Heart left ventricle (tissue), 16 donors: ENCODE results near the gene ULK4. TPM values are rescaled to one million over a fixed set of nuclear protein-coding genes. Genes with fewer than 3 reads are reported as not detected.

ENCODE experiments used
- ATAC-seq, 4 donors: fragments of 200-7000 bp; cut with Tn5 transposase; one replicate each; pipeline ENCODE4 v1.9.1; 2020 to 2022; ENCODE audit warnings: moderate library complexity in 4 of 4, mild to moderate bottlenecking in 3 of 4, moderate number of reproducible peaks in 1 of 4
- DNase-seq, 5 donors: peaks; one replicate each; pipeline ENCODE4 v3.0.0-alpha.2; 2020
- H3K27ac ChIP-seq, 12 donors: fragments of 200-600 bp; sonication (generic) in 4 of 12; one replicate each; pipeline versions ENCODE4 v1.5.0 to v1.8.0; 2016 to 2022; ENCODE audit warnings: mild to moderate bottlenecking in 2 of 12
- H3K27me3 ChIP-seq, 9 donors: fragments of 200-600 bp; sonication (generic) in 2 of 9; one replicate each; pipeline versions ENCODE4 v1.5.1 to v1.8.0; 2016 to 2022; ENCODE audit warnings: mild to moderate bottlenecking in 3 of 9
- H3K36me3 ChIP-seq, 9 donors: fragments of 200-600 bp; sonication (generic) in 2 of 9; one replicate each; pipeline versions ENCODE4 v1.5.0 to v1.8.0; 2018 to 2022; ENCODE audit warnings: mild to moderate bottlenecking in 2 of 9
- H3K4me1 ChIP-seq, 12 donors: fragments of 200-600 bp; sonication (generic) in 4 of 12; one replicate each; pipeline versions ENCODE4 v1.5.0 to v1.8.0; 2016 to 2022; ENCODE audit warnings: mild to moderate bottlenecking in 3 of 12
- H3K4me3 ChIP-seq, 12 donors: fragments of 200-600 bp; sonication (generic) in 4 of 12; one replicate each; pipeline versions ENCODE4 v1.5.0 to v1.8.0; 2017 to 2022; ENCODE audit warnings: mild to moderate bottlenecking in 9 of 12, moderate library complexity in 4 of 12
- H3K9me3 ChIP-seq, 12 donors: fragments of 200-600 bp; sonication (generic) in 4 of 12; one replicate each; pipeline versions ENCODE4 v1.5.0 to v1.8.0; 2016 to 2022; ENCODE audit warnings: mild to moderate bottlenecking in 1 of 12
- CTCF ChIP-seq, 12 donors: fragments of 200-600 bp; sonication (generic) in 4 of 12; IDR thresholded peaks; one replicate each; pipeline versions ENCODE4 v1.5.0 to v1.8.0; 2018 to 2022; ENCODE audit warnings: antibody characterized with exemption in 12 of 12, mild to moderate bottlenecking in 5 of 12
- POLR2A ChIP-seq, 2 donors: fragments of 450-650 bp; IDR thresholded peaks; one replicate each; pipeline ENCODE4 v1.6.1; 2017; ENCODE audit warnings: antibody characterized with exemption in 2 of 2, mild to moderate bottlenecking in 2 of 2, moderate library complexity in 2 of 2
- WGBS, 4 donors: extraction: QIAGEN DNeasy Blood & Tissue Kit in 2 of 4; methylation state at CpG; one replicate each; pipeline versions ENCODE4 v1.1.5 to v1.1.7; 2013 to 2018; 5-methylcytosine and 5-hydroxymethylcytosine counted together
- intact Hi-C, 10 donors: fragments of 100-400 bp; cut with DNase I; formaldehyde crosslinking; loops; one replicate each; pipeline versions ENCODE4 v1.11.1 to v1.14.2; 2022
- polyA plus RNA-seq, 2 donors: library from polyadenylated mRNA; stranded (reverse); fragments of 200-250 nt; gene quantifications; one replicate each; pipeline ENCODE4 v1.2.3, GENCODE V29; 2013
- total RNA-seq, 9 donors: library from RNA; depleted of rRNA in 2 of 9; stranded (reverse); fragments of >200 nt in 2 of 9; fragmentation: NEBNext Ultra II Directional in 3 of 9; extraction: Animal tissue kit (Norgen Biotek cat#: 25700) in 3 of 9; gene quantifications; one replicate each; pipeline versions ENCODE4 v1.1.0 to v1.2.4, GENCODE V29; 2016 to 2023
- donor health status: ischemic (EF 13 %, LVEDD 7.1; RV severe dilation, severe dysfunction).
- donor health status: healthy with polysubstance abuse.
- donor health status: DM: no; HTN: yes; CAD: no.
- donor health status: DM: no; HTN: no; CAD: no.
- donor health status: ischemic (EF 25% LVEDD 6.9; RV normal size, moderate dysfunction).
- donor health status: ischemic (EF 25% LVEDD 5.7; RV mildly dilated, moderate dysfunction).
- donor health status: healthy.
- donor health status: DM: yes; HTN: yes; CAD: no.
- donor health status: ischemic (EF 35%, LVEDD 5.7; RV mildly dilated, moderate dysfunction).
- donor health status: nonischemic (EF 11% LVEDD 7.7; RV severe dilation, severe dysfunction).
- donor health status: DM: yes; HTN: yes; CAD: no.
- donor health status: PGD.
- donor health status: ischemic (EF 29% LVEDD 5.4; RV normal size, mild dysfunction).
- donor health status: nonischemic (EF 23%, LVEDD 6.1; RV moderate dilation, normal function).

The ULK4 gene
- total and polyA plus RNA-seq, 11 donors = 0.91 to 6.1 (median 2.1) TPM

- intact Hi-C loops = no loop called here
- Histone ChIP-seq H3K27me3 (no peaks in the 10 kb centered on the region), H3K36me3 (peaks cover 3 to 99% (median 95%) of the 10 kb centered on the region in 9 donors), H3K9me3 (no peaks in the 10 kb centered on the region), H3K4me3 (no peak overlapping the region), H3K4me1 (peaks cover 0 to 15% (median 0%) of the 10 kb centered on the region in 12 donors), H3K27ac (no peak overlapping the region)
- ATAC-seq (no peak), DNase-seq (no peak)
- TF ChIP-seq CTCF (IDR thresholded peaks at IDR 0.05) (no peak), POLR2A (IDR thresholded peaks at IDR 0.05) (no peak)
- 79 to 84% (median 81%) methylated on average over 3 of the region's 3 CpGs for WGBS, 4 donors
Observed at GRCh38 chr3:41237907-41238306, 724.0 kb downstream of the ULK4 start.

- intact Hi-C loops = no loop called here
- DNase-seq (no peak), ATAC-seq (no peak)
- WGBS, 4 donors = 83 to 92% (median 90%) methylated on average over 2 of the region's 2 CpGs
- H3K9me3 ChIP-seq = no peaks in the 10 kb centered on the region
- peaks cover 3 to 100% (median 98%) of the 10 kb centered on the region in 9 donors for H3K36me3 ChIP-seq
- H3K4me1 ChIP-seq = peaks cover 0 to 19% (median 0%) of the 10 kb centered on the region in 12 donors
- H3K27ac ChIP-seq = no peak overlapping the region
- no peaks in the 10 kb centered on the region for H3K27me3 ChIP-seq
- H3K4me3 ChIP-seq = no peak overlapping the region
- no peak for TF ChIP-seq POLR2A (IDR thresholded peaks at IDR 0.05)
- no peak for TF ChIP-seq CTCF (IDR thresholded peaks at IDR 0.05)
Observed at GRCh38 chr3:41236228-41236627, 725.7 kb downstream of the ULK4 start.

- Histone ChIP-seq H3K27me3 (no peaks in the 10 kb centered on the region), H3K4me3 (no peak overlapping the region), H3K36me3 (peaks cover 3 to 100% (median 98%) of the 10 kb centered on the region in 9 donors), H3K27ac (no peak overlapping the region), H3K4me1 (peaks cover 0 to 19% (median 0%) of the 10 kb centered on the region in 12 donors), H3K9me3 (no peaks in the 10 kb centered on the region)
- ATAC-seq (no peak), DNase-seq (no peak)
- intact Hi-C loops = no loop called here
- 55 to 67% (median 63%) methylated on average over 6 of the region's 6 CpGs for WGBS, 4 donors
- TF ChIP-seq POLR2A (IDR thresholded peaks at IDR 0.05) (no peak), CTCF (IDR thresholded peaks at IDR 0.05) (no peak)
Observed at GRCh38 chr3:41234823-41235721, 726.8 kb downstream of the ULK4 start.

GRCh38 chr3:41224120-41224806 lies 737.6 kb downstream of the ULK4 start:
- peak; percentile 91 to 94 (median 94) for ATAC-seq
- H3K4me1 ChIP-seq = peaks cover 0 to 64% (median 54%) of the 10 kb centered on the region in 12 donors
- 45 to 56% (median 50%) methylated on average over 3 of the region's 3 CpGs for WGBS, 4 donors
- H3K27me3 ChIP-seq = no peaks in the 10 kb centered on the region
- H3K27ac ChIP-seq = peak overlapping the region in 7 of 12 donors; percentile 17 to 57 (median 44)
- TF ChIP-seq CTCF (IDR thresholded peaks at IDR 0.05) = no peak
- no peaks in the 10 kb centered on the region for H3K9me3 ChIP-seq
- no peak overlapping the region for H3K4me3 ChIP-seq
- intact Hi-C loops = no loop called here
- H3K36me3 ChIP-seq = peaks cover 0 to 58% (median 49%) of the 10 kb centered on the region in 9 donors
- DNase-seq = peak in 1 of 5 donors; percentile 35
